Upper lobe of left lung (tissue), 6 donors: Measurements from ENCODE around the gene HAP1. TPM values are rescaled to one million over a fixed set of nuclear protein-coding genes. Genes with fewer than 3 reads are reported as not detected.

Experiments
- ATAC-seq, 2 donors: fragments of 200-7000 bp; cut with Tn5 transposase; one replicate each; pipeline ENCODE4 v1.9.1; 2022; ENCODE audit warnings: mild to moderate bottlenecking in 2 of 2, moderate library complexity in 2 of 2; ENCODE audit not compliant: low FRiP score in 2 of 2
- DNase-seq, 2 donors: peaks; one replicate each; pipeline ENCODE4 v3.0.0-alpha.2; 2019 to 2020
- H3K27ac ChIP-seq, 4 donors: fragments of 200-600 bp; sonication (generic); one replicate each; pipeline ENCODE4 v1.5.1; 2016 to 2019
- H3K27me3 ChIP-seq, 4 donors: fragments of 200-600 bp; sonication (generic); one replicate each; pipeline ENCODE4 v1.5.1; 2017 to 2019
- H3K36me3 ChIP-seq, 4 donors: fragments of 200-600 bp; sonication (generic); one replicate each; pipeline ENCODE4 v1.5.1; 2016 to 2019
- H3K4me1 ChIP-seq, 4 donors: fragments of 200-600 bp; sonication (generic); one replicate each; pipeline ENCODE4 v1.5.1; 2018 to 2019
- H3K4me3 ChIP-seq, 4 donors: fragments of 200-600 bp; sonication (generic); one replicate each; pipeline ENCODE4 v1.5.1; 2017 to 2019; ENCODE audit warnings: mild to moderate bottlenecking in 2 of 4, moderate library complexity in 1 of 4
- H3K9me3 ChIP-seq, 4 donors: fragments of 200-600 bp; sonication (generic); one replicate each; pipeline ENCODE4 v1.5.1; 2018 to 2019
- EP300 ChIP-seq, 4 donors: sonication (generic); formaldehyde crosslinking; IDR thresholded peaks; one replicate each; pipeline ENCODE4 v1.5.1; 2017; ENCODE audit warnings: antibody characterized with exemption in 4 of 4, control low read depth in 2 of 4
- POLR2A ChIP-seq, 4 donors: fragments of 450-650 bp; IDR thresholded peaks; one replicate each; pipeline ENCODE4 v1.5.1; 2016 to 2017; ENCODE audit warnings: antibody characterized with exemption in 4 of 4, mild to moderate bottlenecking in 2 of 4
- POLR2AphosphoS5 ChIP-seq, 2 donors: sonication (generic); formaldehyde crosslinking; IDR thresholded peaks; one replicate each; pipeline ENCODE4 v1.5.1; 2017; ENCODE audit warnings: antibody characterized with exemption in 2 of 2
- WGBS, 2 donors: methylation state at CpG; one replicate each; pipeline ENCODE4 v1.1.5; 2017 to 2018; 5-methylcytosine and 5-hydroxymethylcytosine counted together
- total RNA-seq, 6 donors: library from RNA; depleted of rRNA in 4 of 6; stranded (reverse); fragments of >200 nt in 4 of 6; gene quantifications; one replicate each; pipeline versions ENCODE4 v1.1.0 to v1.2.1, GENCODE V29; 2016 to 2021
- TF ChIP-seq, protein P1 (sequence below), 6 experiments: fragments of 450-650 bp in 4 of 6; fragments of 200-600 bp in 2 of 6; sonication (generic) in 2 of 6; IDR thresholded peaks; one replicate each; pipeline ENCODE4 v1.5.1; 2016 to 2019; ENCODE audit warnings: antibody characterized with exemption in 6 of 6
- donor health status: DM: no; HTN: no; CAD: no; lungs with moderate emphysema.
- donor health status: DM: no; HTN: yes; CAD: no; lungs with severe emphysema.

The HAP1 gene
- total RNA-seq, 6 donors from 2014 or later = 0.14 to 1.0 (median 0.59) TPM; not detected in 2

DNA sequence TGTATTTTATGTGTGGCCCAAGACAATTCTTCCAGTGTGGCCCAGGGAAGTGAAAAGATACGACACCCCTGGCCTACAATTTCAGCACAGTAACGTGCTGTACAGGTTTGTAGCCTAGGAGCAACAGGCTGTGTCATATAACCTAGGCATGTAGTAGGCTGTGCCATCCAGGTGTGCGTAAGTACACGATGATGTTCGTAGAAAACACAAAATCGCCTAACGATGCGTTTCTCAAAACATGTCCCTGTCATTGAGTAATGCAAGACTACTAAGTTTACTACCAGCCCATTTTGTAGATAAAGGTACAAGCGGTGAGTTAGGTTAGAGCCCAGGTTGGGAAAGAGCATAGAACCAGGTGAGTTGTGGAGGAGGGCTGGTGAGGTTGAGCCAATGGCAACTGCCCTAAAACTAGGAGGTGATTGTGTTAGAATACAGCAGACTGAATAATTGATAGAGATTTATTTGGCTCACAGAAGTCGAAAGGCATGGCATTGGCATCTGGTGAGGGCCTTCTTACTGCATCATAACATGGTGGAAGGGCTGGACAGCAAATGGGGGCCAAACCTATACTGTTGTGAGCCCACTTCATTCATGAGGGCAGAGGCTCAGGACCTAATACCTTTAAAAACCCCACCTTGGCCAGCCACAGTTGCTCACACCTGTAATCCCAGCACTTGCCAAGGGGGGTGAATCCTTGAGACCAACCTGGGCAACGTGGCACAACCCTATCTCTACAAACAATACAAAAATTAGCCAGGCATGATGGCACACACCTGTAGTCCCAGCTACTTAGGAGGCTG, 41.5 kb downstream of the HAP1 start:
- Histone ChIP-seq H3K27ac (peak overlapping the region in 1 of 4 donors; percentile 4), H3K4me3 (no peak overlapping the region), H3K9me3 (no peaks in the 10 kb centered on the region), H3K4me1 (peaks cover 44 to 54% (median 47%) of the 10 kb centered on the region in 4 donors), H3K36me3 (peaks cover 41 to 65% (median 57%) of the 10 kb centered on the region in 4 donors), H3K27me3 (no peaks in the 10 kb centered on the region)
- DNase-seq (no peak), ATAC-seq (no peak)
- TF ChIP-seq, protein P1, sequence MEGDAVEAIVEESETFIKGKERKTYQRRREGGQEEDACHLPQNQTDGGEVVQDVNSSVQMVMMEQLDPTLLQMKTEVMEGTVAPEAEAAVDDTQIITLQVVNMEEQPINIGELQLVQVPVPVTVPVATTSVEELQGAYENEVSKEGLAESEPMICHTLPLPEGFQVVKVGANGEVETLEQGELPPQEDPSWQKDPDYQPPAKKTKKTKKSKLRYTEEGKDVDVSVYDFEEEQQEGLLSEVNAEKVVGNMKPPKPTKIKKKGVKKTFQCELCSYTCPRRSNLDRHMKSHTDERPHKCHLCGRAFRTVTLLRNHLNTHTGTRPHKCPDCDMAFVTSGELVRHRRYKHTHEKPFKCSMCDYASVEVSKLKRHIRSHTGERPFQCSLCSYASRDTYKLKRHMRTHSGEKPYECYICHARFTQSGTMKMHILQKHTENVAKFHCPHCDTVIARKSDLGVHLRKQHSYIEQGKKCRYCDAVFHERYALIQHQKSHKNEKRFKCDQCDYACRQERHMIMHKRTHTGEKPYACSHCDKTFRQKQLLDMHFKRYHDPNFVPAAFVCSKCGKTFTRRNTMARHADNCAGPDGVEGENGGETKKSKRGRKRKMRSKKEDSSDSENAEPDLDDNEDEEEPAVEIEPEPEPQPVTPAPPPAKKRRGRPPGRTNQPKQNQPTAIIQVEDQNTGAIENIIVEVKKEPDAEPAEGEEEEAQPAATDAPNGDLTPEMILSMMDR (IDR thresholded peaks at IDR 0.05) = no peak
- no peak for TF ChIP-seq POLR2A (IDR thresholded peaks at IDR 0.05)
- no peak for TF ChIP-seq EP300 (IDR thresholded peaks at IDR 0.05)
- TF ChIP-seq POLR2AphosphoS5 (IDR thresholded peaks at IDR 0.05) = no peak
- 90% methylated on average over 11 of the region's 11 CpGs for WGBS, 2 donors

- no peaks in the 10 kb centered on the region for H3K27me3 ChIP-seq
- DNase-seq = no peak
- TF ChIP-seq POLR2AphosphoS5 (IDR thresholded peaks at IDR 0.05) = no peak
- TF ChIP-seq, protein P1 (IDR thresholded peaks at IDR 0.05) = no peak
- no peak for TF ChIP-seq EP300 (IDR thresholded peaks at IDR 0.05)
- TF ChIP-seq POLR2A (IDR thresholded peaks at IDR 0.05) = no peak
- H3K36me3 ChIP-seq = peaks cover 41 to 65% (median 57%) of the 10 kb centered on the region in 4 donors
- peak overlapping the region in 1 of 4 donors; percentile 72 for H3K4me3 ChIP-seq
- H3K9me3 ChIP-seq = no peaks in the 10 kb centered on the region
- no peak for ATAC-seq
- WGBS, 2 donors = 73 to 75% methylated on average over 9 to 10 of the region's 10 CpGs
- H3K27ac ChIP-seq = peak overlapping the region in 3 of 4 donors; percentile 13 to 100 (median 100)
- H3K4me1 ChIP-seq = peaks cover 38 to 46% (median 40%) of the 10 kb centered on the region in 4 donors
These were observed 43.2 kb downstream of the HAP1 start for GRCh38 chr17:41691031-41691777.

GRCh38 chr17:41690497-41690896, 43.9 kb downstream of the HAP1 start:
- ATAC-seq = no peak
- H3K36me3 ChIP-seq = peaks cover 41 to 62% (median 57%) of the 10 kb centered on the region in 4 donors

DNA sequence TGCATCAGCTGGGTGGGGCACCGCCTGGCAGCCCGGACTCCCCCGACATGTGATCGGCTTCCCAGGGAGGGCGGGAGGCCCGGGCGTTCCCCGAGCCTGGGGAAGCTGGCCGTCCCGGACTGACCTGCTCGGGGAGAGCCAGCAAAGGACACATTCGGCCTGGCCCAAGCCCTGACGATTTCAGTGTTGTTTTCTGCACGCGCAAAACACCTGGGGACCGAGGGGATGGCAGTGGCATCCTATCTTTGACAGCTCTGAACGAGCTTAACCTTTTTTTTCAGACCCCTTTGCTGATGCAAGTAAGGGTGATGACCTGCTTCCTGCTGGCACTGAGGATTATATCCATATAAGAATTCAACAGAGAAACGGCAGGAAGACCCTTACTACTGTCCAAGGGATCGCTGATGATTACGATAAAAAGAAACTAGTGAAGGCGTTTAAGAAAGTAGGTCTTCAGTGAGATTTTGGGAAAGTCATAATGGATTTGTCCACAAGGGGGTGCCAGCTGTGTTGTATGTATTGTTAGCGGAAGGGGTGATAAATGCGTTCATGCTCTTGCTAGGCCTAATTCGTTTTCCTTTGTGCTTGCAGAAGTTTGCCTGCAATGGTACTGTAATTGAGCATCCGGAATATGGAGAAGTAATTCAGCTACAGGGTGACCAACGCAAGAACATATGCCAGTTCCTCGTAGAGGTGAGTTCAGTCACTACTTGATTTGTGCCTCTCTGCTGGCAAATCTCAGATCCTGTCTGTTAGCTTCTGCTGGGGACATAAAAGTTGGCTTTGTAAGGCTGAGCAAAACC, 44.7 kb downstream of the HAP1 start:
- WGBS, 2 donors = 2% methylated on average over 16 to 26 of the region's 27 CpGs

More at GRCh38 chr17:41690497-41690896, 43.9 kb downstream of the HAP1 start:
- Histone ChIP-seq H3K9me3 (no peaks in the 10 kb centered on the region), H3K4me3 (peak overlapping the region; percentile 60 to 90 (median 74)), H3K27me3 (no peaks in the 10 kb centered on the region), H3K4me1 (peaks cover 32 to 39% (median 33%) of the 10 kb centered on the region in 4 donors), H3K27ac (peak overlapping the region in 3 of 4 donors; percentile 100)
- DNase-seq = no peak
- WGBS, 2 donors = 44 to 65% methylated on average over 2 of the region's 2 CpGs
- TF ChIP-seq, protein P1 (IDR thresholded peaks at IDR 0.05) = no peak
- no peak for TF ChIP-seq EP300 (IDR thresholded peaks at IDR 0.05)
- TF ChIP-seq POLR2A (IDR thresholded peaks at IDR 0.05) = no peak
- TF ChIP-seq POLR2AphosphoS5 (IDR thresholded peaks at IDR 0.05) = no peak

More for the DNA sequence above, 44.7 kb downstream of the HAP1 start:
- TF ChIP-seq POLR2AphosphoS5 (IDR thresholded peaks at IDR 0.05) (no peak), EP300 (IDR thresholded peaks at IDR 0.05) (no peak), POLR2A (IDR thresholded peaks at IDR 0.05) (no peak)
- TF ChIP-seq, protein P1 (IDR thresholded peaks at IDR 0.05) = peak in 5 of 6 experiments; percentile 58 to 84 (median 68)
- Histone ChIP-seq H3K36me3 (peaks cover 39 to 54% (median 51%) of the 10 kb centered on the region in 4 donors), H3K4me3 (peak overlapping the region; percentile 60 to 90 (median 74)), H3K9me3 (no peaks in the 10 kb centered on the region), H3K4me1 (peaks cover 30 to 38% (median 33%) of the 10 kb centered on the region in 4 donors), H3K27me3 (no peaks in the 10 kb centered on the region), H3K27ac (peak overlapping the region; percentile 100)
- DNase-seq (no peak), ATAC-seq (no peak)
